SJCRH30 (cell line): ENCODE data around the gene SLCO1C1. TPM values are rescaled to one million over a fixed set of nuclear protein-coding genes. Genes with fewer than 3 reads are reported as not detected.
"Not testable (repeated sequence)": the region's sequence is repeated elsewhere in the genome, so short reads cannot be mapped to it uniquely, and the experiment has no call there.

ENCODE experiments used
- DNase-seq, 2 experiments: peaks; one replicate each; pipeline ENCODE4 v3.0.0-alpha.2; 2015 to 2020
- H3K27ac ChIP-seq: fragments of 250-450 bp; sonication (Bioruptor Pico); 2 replicates; pipeline ENCODE4 v1.5.1; 2020; ENCODE audit warnings: mild to moderate bottlenecking, moderate library complexity
- H3K27me3 ChIP-seq: fragments of 250-450 bp; sonication (Bioruptor Pico); 2 replicates; pipeline ENCODE4 v1.5.1; 2020; ENCODE audit warnings: mild to moderate bottlenecking, moderate library complexity
- H3K36me3 ChIP-seq: fragments of 250-450 bp; sonication (Bioruptor Pico); 2 replicates; pipeline ENCODE4 v1.5.1; 2020; ENCODE audit warnings: mild to moderate bottlenecking, moderate library complexity
- H3K4me1 ChIP-seq: fragments of 250-450 bp; sonication (Bioruptor Pico); 2 replicates; pipeline ENCODE4 v1.5.1; 2020; ENCODE audit warnings: mild to moderate bottlenecking, moderate library complexity
- H3K4me3 ChIP-seq: fragments of 250-450 bp; sonication (Bioruptor Pico); 2 replicates; pipeline ENCODE4 v1.5.1; 2020; ENCODE audit warnings: mild to moderate bottlenecking, moderate library complexity
- H3K9me3 ChIP-seq: fragments of 250-450 bp; sonication (Bioruptor Pico); replicated peaks from 2 replicates; pipeline ENCODE4 v1.5.1; 2020; ENCODE audit warnings: mild to moderate bottlenecking, moderate library complexity
- total RNA-seq: library from RNA; depleted of rRNA; stranded (reverse); fragments of >200 nt; shearing (Covaris generic); gene quantifications from 2 replicates; pipeline ENCODE4 v1.2.3, GENCODE V29; 2014; rRNA removed

Gene SLCO1C1
- total RNA-seq, 1 experiment from 2014 or later, result 0.14 TPM

DNA sequence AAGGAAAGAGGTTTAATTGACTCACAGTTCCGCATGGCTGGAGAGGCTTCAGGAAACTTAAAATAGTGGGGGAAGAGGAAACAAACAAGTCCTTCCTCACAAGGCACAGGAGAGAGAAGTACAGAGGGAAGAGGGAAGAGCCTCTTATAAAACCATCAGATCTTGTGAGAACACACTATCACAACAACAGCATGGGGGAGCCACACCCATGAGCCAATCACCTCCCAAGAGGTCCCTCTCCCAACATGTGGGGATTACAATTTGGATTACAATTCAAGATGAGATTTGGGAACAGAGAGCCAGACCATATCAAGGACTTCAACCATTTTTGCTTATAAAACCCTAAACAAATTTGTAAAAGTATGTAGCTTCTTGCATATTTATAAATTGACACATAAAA is 45.8 kb downstream of the SLCO1C1 start:
- DNase-seq, result no peak
- H3K36me3 ChIP-seq, result no peaks in the 10 kb centered on the region

DNA sequence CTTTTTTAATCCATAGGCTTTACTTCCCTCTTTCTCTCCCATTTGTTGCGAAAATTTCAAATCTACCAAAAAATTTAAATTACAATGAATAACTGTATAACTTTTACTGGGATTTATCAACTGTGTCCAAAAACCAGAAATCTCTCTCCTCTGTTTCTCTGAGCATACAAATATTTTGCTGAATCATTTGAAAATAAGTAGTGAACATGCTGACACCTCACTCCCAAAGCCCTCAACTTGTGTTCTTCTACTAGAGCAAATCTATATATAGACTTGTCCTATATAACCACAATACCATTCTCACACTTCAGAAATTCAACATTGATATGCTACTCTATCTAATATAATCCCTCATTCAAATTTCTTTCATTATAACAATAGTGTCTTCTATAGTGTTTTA is 53.1 kb downstream of the SLCO1C1 start:
- Histone ChIP-seq H3K4me1 (no peaks in the 10 kb centered on the region), H3K4me3 (no peak overlapping the region), H3K36me3 (no peaks in the 10 kb centered on the region), H3K9me3 (no peaks in the 10 kb centered on the region), H3K27me3 (no peaks in the 10 kb centered on the region), H3K27ac (no peak overlapping the region)
- DNase-seq, result no peak

More for the DNA sequence above, 45.8 kb downstream of the SLCO1C1 start:
- H3K4me3 ChIP-seq, result no peak overlapping the region
- H3K27me3 ChIP-seq, result no peaks in the 10 kb centered on the region
- H3K27ac ChIP-seq, result no peak overlapping the region
- H3K4me1 ChIP-seq, result no peaks in the 10 kb centered on the region
- H3K9me3 ChIP-seq, result no peaks in the 10 kb centered on the region

DNA sequence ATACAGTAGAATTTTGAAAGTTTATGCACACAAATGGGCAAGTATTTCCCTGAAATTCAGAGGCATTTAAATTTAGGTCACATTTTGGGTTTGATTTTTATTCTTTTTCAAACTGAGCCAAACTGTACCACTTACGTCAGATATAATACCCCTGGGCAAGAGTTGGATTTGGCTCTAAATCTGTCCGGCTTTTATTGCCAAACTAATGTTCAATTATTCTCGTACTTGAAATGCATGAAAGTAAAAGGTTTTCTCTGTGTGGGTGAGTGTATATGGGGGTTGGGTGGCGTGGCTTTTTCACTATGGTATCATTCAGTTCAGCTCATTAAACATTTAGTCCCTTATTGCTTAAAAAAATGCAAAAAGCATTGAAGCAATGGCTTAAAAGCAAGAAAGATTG is 55.9 kb downstream of the SLCO1C1 start:
- no peak overlapping the region for H3K27ac ChIP-seq
- no peak for DNase-seq
- no peaks in the 10 kb centered on the region for H3K9me3 ChIP-seq
- no peaks in the 10 kb centered on the region for H3K36me3 ChIP-seq
- no peaks in the 10 kb centered on the region for H3K27me3 ChIP-seq
- H3K4me1 ChIP-seq, result no peaks in the 10 kb centered on the region
- no peak overlapping the region for H3K4me3 ChIP-seq

DNA sequence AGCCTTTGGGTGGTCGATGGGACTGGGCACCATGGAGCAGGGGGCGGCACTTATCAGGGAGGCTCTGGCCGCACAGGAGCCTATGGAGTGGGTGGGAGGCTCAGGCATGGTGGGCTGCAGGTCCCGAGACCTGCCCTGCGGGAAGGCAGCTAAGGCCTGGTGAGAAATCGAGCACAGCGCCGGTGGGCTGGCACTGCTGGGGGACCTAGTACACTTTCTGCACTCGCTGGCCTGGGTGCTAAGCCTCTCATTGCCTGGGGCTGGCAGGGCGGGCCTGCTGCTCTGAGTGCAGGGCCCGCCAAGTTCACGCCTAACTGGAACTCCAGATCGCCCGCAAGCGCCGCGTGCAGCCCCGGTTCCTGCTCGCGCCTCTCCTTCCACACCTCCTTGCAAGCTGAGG is 82.3 kb downstream of the SLCO1C1 start:
- H3K27me3 ChIP-seq, result no peaks in the 10 kb centered on the region

DNA sequence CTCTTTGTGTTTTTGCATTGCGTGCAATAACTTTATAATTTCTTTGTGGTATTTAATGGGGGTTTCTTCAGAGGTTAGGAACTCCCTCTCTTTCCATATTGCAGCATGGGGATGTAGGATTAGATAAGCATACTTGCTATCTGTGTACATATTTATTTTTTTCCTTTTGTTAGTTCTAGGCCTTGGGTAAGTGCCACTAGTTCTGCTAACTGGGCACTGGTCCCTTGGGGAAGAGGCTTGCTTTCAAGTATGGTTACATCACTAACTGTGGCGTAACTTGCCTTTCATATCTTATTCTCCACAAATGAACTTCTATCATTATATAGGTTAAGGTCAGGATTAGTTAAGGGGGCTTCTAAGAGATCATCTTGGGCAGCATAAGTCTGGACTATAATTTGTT is 83.8 kb downstream of the SLCO1C1 start:
- H3K36me3 ChIP-seq, result no peaks in the 10 kb centered on the region
- no peak for DNase-seq
- no peak overlapping the region for H3K4me3 ChIP-seq
- H3K27ac ChIP-seq, result no peak overlapping the region
- H3K27me3 ChIP-seq, result no peaks in the 10 kb centered on the region
- no peaks in the 10 kb centered on the region for H3K9me3 ChIP-seq
- H3K4me1 ChIP-seq, result no peaks in the 10 kb centered on the region

More for the DNA sequence above, 82.3 kb downstream of the SLCO1C1 start:
- DNase-seq, result no peak
- Histone ChIP-seq H3K36me3 (no peaks in the 10 kb centered on the region), H3K4me3 (no peak overlapping the region), H3K4me1 (no peaks in the 10 kb centered on the region), H3K9me3 (no peaks in the 10 kb centered on the region), H3K27ac (no peak overlapping the region)

DNA sequence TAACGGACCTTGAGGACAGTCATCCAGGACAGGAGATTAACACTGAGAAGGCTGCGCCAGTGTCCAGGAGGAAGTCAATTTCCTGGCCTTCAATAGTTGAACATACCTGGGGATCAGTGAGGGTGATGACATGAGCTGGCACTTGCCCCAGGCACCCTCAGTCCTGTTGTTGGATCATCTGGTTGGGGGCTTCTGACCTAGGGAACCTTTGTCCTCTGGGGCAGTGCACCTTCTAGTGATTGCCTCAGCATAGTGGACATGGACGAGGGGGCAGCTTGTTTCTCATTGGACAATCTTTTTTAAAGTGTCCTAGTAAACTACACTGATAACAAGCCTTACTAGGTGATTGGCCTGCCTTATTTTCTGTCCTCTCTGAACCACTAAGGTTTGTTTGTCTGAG is 84.8 kb downstream of the SLCO1C1 start:
- H3K36me3 ChIP-seq, H3K27ac ChIP-seq, H3K9me3 ChIP-seq, H3K4me3 ChIP-seq, H3K4me1 ChIP-seq, DNase-seq, H3K27me3 ChIP-seq: not testable (repeated sequence)

DNA sequence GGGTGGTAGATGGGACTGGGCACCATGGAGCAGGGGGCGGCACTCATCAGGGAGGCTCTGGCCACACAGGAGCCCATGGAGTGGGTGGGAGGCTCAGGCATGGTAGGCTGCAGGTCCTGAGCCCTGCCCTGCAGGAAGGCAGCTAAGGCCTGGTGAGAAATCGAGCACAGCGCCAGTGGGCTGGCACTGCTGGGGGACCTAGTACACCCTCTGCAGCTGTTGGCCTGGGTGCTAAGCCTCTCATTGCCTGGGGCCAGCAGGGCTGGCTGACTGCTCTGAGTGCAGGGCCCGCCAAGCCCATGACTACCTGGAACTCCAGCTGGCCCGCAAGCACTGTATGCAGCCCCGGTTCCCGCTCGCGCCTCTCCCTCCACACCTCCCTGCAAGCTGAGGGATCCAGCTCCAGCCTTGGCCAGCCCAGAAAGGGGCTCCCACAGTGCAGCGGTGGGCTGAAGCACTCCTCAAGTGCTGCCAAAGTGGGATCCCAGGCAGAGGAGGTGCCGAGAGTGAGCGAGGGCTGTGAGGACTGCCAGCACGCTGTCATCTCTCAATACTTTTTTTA is 88.7 kb downstream of the SLCO1C1 start:
- not testable (repeated sequence) for H3K4me3 ChIP-seq, H3K36me3 ChIP-seq, H3K27me3 ChIP-seq, H3K4me1 ChIP-seq, DNase-seq, H3K27ac ChIP-seq, H3K9me3 ChIP-seq

DNA sequence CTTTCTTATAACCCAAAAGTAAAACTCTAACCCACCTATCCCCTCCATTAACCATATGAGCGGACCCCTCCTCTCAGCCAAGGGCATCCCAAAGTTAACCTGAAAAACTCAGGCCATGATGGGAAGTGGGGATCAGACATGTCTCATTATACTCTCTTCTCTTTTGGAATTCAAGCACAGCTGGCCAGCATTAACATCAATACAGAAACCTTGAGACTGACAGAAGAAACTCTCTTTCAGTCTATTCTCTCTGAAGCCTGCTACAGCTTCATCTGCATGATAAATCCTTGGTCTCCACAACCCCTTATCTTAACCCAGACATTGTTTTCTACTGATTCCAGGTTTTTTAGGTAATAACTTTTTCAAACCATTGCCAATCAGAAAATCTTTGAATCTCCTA is 97.8 kb downstream of the SLCO1C1 start:
- no peak for DNase-seq
- no peaks in the 10 kb centered on the region for H3K9me3 ChIP-seq
- no peak overlapping the region for H3K27ac ChIP-seq
- H3K4me1 ChIP-seq, result no peaks in the 10 kb centered on the region
- no peaks in the 10 kb centered on the region for H3K36me3 ChIP-seq
- H3K4me3 ChIP-seq, result no peak overlapping the region
- H3K27me3 ChIP-seq, result no peaks in the 10 kb centered on the region

DNA sequence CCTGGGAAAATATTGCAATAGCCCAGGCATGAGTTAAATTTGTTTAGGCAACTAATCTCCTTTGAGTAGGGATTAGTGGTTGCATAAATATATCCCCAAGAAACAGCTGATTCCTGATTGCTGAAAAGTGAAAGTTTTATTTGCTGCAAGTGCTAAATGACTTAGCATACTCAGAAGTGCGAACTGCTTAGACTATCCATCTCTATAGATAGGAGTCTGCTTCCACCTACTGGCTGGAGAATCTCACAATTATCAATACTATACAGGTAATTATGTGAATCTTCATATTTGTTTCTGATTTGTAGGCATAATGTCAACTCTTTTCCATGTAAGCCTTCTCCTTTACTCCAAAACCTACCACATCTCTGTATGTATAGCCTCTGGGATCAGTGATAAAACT is 103.4 kb downstream of the SLCO1C1 start:
- Histone ChIP-seq H3K9me3 (no peaks in the 10 kb centered on the region), H3K27me3 (no peaks in the 10 kb centered on the region), H3K4me3 (no peak overlapping the region), H3K36me3 (no peaks in the 10 kb centered on the region), H3K27ac (no peak overlapping the region), H3K4me1 (no peaks in the 10 kb centered on the region)
- DNase-seq, result peak in 1 of 2 experiments; percentile 64

DNA sequence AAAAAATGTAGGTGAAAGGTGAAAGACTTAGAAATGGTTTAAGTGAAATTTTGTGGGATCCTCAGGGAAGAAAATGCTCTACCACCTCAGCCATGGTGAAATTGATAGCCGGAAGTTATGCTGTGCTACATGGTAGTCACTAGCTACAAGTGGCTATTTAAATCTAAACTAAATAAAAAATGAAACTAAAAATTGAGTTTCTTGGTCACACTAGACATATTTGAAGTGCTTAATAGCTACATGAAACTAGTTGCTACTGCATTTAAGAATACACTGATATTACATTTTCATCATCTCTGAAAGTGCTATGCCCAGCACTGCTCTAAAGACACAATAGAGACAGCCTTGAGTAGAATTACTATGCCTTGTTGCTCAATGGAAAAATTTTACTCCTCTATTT is 105.0 kb downstream of the SLCO1C1 start:
- Histone ChIP-seq H3K4me1 (no peaks in the 10 kb centered on the region), H3K4me3 (no peak overlapping the region), H3K9me3 (no peaks in the 10 kb centered on the region), H3K27ac (no peak overlapping the region), H3K36me3 (no peaks in the 10 kb centered on the region), H3K27me3 (no peaks in the 10 kb centered on the region)
- DNase-seq, result no peak

DNA sequence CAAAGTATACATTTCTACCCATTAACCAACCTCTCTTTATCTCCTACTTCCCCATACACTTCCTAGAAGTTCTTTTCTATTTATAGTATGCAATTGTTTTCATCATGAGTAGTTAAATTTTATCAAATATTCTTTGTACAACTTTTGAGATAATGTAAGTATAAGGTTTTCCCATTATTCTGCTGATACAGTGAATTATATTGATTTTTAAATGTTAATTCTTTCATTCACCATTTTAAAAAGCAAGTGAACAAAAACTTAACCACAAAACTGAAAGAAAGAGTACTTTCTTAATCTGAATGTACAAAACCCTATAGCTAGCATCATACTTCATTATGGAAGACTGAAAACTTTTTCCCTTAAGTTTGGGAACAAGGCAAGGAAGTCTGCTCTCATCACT is 105.9 kb downstream of the SLCO1C1 start:
- no peak overlapping the region for H3K4me3 ChIP-seq

More for the DNA sequence above, 105.9 kb downstream of the SLCO1C1 start:
- no peak overlapping the region for H3K27ac ChIP-seq
- no peaks in the 10 kb centered on the region for H3K27me3 ChIP-seq
- DNase-seq, result no peak
- H3K4me1 ChIP-seq, result no peaks in the 10 kb centered on the region
- no peaks in the 10 kb centered on the region for H3K9me3 ChIP-seq
- no peaks in the 10 kb centered on the region for H3K36me3 ChIP-seq

Other genes starting within 250 kb of the SLCO1C1 start
- not detected in 2 replicates for gene SLCO1B3, start 115.4 kb downstream of the SLCO1C1 start, total RNA-seq